ENCODE results near the gene EPHB3. TPM values are rescaled to one million over a fixed set of nuclear protein-coding genes. Genes with fewer than 3 reads are reported as not detected.

The EPHB3 gene
- total RNA-seq, 1 donor from 2014 or later, result 3.6 TPM

Other genes starting within 250 kb of the EPHB3 start
- gene EIF4G1, start 247.2 kb upstream of the EPHB3 start, total RNA-seq, result 284 TPM
- 43.3 TPM for gene FAM131A, start 224.2 kb upstream of the EPHB3 start, total RNA-seq
- gene CLCN2, start 200.2 kb upstream of the EPHB3 start, total RNA-seq, result 3.1 TPM
- 23.2 TPM for gene POLR2H, start 200.1 kb upstream of the EPHB3 start, total RNA-seq
- 0.48 TPM for gene THPO, start 183.6 kb upstream of the EPHB3 start, total RNA-seq
- gene CHRD, start 181.7 kb upstream of the EPHB3 start, total RNA-seq, result 7.0 TPM
- gene MAGEF1, start 150.3 kb downstream of the EPHB3 start, total RNA-seq, result 30.2 TPM